HG02588 (cell line): Measurements from ENCODE around the gene EEA1.

Experiments used
- ATAC-seq: cut with Tn5 transposase; IDR thresholded peaks from one replicate; pipeline ENCODE4 v1.9.1; 2021; ENCODE audit warnings: mild to moderate bottlenecking, moderate library complexity; ENCODE audit not compliant: unreplicated experiment

The EEA1 gene

DNA sequence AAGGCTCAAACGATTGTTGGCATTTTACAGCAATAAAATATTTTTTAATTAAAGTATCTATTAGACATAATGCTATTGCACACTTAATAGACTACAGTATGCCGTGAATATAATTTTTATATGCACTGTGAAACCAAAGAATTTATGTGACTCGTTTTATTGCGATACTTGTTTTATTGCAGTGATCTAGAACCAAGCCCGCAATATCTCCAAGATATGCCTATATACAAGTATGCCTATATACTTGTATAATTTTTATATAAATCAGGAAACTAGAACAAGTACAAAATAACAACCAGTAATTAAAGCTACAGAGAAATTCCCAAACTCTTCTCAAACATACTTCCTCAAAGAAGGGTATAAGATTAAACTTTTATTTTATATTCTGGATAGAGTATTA, 31.3 kb downstream of the EEA1 start:
- ATAC-seq: no peak

DNA sequence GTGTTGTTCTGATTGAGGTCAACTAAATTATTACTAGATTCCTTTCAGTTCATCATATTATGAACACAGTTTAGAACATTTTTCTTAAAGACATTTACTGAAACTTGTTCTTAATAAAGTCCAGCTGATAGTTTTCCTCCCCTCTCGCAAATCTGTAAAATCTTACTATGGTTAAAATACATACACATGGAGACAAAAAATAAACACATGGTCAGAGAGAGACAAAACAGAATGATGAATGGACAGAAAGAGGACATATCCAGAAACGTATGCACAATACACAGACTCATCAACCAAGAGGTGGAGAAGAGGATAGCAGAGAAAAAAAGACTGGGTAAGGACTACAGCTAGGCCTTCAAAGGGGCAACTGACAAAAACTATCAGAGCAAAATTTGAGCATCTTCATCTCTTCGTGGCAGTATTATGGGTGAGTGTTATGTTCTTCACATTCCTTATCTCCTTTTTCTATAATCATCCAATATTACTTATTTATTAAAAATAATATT, 38.4 kb downstream of the EEA1 start:
- no peak for ATAC-seq

DNA sequence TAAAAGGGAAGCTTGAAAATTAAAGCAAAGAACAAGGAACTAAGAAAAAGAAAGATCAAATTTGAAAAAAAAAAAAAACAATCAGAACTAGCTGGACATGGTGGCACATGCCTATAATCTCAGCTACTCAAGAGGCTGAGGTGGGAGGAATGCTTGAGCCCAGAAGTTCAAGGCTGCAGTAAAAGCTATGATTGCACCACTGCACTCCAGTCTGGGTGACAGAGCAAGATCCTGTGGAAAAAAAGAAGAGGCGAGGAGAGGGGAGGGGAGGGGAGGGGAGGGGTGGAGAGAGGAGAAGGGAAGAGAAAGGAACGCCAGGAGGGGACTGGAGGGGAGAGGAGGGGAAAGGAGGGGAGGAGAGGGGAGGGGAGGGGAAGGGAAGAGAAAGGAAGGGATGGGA, 43.0 kb downstream of the EEA1 start:
- ATAC-seq: no peak

DNA sequence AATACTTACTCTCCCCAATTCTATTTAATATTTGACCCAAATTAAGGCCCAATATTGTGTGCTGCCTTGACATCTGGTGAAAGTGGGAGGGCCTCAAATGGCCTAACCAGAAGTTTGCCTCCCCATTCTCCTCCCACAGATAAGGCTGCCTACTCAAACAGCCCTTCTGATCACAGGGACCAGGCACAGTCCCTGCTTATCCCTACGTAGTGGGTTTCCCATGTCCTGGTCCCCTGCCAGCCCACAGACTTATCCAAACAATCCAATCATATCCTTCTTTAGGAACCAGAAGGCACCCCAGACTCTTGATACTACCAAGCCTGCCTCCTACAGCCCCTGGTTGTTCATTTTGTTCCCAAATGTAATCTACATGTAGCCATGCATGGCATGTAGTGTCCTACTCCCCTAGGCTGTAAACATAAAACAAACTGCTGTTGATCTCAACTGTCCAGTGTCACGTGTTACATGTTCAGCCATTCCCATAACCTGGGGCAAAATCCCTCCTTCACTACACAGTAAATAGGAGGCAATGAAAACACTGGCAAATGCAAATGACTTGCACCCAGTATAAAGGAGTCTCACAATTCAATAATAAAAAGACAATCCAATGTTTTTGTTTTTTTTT, 49.3 kb downstream of the EEA1 start:
- no peak for ATAC-seq

DNA sequence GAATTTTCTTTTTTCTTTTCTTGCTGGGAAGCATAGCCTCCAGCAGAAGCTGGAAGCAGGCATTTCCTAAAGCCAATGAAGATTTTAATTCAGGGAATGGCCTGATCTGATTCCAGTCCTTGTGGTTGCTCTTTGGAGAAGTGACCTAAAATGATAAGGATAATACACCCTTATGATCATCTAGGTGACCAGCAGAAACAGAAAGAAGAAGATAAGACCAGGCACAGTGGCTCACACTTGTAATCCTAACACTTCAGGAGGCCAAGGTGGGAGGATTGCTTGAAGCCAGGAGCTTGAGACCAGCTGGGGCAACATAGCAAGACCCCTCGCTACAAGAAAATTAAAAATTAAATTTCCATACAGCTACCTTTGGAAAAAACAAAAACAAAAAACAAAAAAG, 51.2 kb downstream of the EEA1 start:
- no peak for ATAC-seq

DNA sequence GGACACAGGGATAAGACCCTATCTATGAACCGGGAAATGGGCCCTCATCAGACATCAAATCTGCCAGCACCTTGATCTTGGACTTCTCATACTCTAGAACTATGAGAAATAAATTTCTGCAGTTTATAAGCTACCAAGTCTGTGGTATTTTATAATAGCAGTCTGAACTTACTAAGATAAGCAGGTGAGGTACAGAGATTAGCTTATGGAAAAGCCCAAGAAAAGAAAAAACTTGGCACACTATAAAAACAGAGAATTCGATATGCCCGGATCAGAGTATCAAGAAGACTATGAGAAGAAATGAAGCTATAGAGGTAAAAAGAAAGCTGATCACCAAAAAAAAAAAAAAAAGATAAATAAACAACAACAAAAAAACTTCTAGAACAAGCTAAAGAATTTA, 52.6 kb downstream of the EEA1 start:
- ATAC-seq: no peak

DNA sequence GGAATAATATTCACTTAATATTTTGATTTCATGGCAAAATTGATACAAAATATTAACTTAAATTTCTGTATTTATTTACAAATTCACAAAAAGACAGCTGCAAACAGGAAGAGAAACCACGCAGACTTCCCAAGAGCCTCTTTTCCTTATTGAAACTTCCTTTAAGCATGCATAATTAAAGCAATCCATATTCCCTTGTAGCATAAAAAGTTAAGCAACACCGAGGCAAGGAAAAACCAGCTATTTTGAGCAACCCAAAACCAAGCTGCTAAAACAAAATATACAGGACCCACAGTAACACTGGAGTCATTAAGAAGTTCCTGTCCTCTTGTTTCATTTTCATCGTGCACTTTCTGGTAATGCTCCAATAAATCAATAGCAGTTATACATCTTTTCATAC, 58.0 kb downstream of the EEA1 start:
- no peak for ATAC-seq

DNA sequence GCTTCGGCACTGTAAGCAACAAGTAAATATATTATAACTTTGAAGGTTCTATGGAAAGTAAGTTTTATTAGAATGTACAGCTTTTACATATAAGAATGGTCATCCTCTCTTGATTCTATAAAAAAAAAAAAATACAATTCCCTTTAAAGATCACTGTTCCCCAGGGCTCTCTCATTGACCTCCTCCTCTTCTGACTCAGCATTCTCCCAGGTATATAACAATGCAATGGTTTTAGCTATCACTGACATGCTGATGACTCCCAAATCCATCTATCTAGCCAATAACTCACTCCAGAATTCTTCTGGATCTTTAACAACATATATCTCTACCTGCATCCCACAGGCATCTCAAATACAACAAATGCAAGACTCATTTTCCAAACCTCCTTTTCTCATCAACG, 62.7 kb downstream of the EEA1 start:
- ATAC-seq: no peak

DNA sequence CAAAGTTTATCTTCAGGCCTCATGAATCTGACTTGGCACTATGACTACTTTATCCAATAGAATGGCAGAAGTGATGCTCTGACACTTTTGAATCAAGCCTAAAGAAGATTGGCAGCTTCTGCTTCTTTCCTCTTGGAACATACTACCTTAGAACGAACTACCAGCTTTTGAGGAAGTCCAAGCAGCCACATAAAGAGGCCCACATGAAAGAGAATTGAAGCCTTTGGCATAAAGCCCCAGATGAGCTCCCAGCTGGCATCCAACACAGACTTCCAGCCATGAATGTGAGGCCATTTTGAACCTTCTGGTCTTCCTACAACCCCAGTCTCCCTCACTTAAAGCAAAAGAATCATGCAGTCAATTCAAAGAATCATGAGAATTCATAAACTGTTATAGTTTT, 65.8 kb downstream of the EEA1 start:
- no peak for ATAC-seq

DNA sequence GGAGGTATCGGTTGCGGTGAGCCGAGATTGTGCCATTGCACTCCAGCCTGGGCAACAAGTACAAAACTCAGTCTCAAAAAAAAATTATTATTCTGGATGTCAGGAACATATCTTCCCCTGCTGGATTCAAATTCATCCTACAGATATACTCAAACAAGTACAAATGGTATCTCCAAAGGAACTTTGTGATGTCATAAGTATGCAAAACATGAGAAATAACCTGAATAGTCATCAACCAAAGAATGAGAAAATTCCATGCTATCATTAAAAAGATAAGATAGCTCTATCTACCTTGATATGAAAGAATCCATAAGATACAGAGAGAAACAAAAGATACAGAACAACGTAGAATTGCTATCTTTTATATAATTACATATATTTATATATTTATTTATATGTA, 67.7 kb downstream of the EEA1 start:
- ATAC-seq: no peak

DNA sequence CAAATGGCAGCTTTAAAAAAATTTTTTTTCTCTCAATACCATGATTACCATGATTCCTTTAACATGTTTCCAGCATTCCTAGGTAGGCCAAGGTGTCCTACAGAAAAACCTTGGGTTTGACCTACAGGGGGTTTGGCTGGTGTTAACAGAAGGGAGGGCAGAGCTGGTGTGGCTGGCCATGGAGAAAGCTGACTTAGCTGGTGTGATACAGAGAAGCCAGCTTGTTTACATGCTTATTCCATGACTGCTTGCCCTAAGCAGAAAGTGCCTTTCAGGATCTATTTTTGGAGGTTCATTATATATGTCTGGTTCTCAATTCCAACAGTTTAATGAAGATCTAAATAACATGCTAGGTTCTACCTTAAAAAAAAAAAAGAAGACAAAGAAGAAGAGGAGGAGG, 68.6 kb downstream of the EEA1 start:
- no peak for ATAC-seq

DNA sequence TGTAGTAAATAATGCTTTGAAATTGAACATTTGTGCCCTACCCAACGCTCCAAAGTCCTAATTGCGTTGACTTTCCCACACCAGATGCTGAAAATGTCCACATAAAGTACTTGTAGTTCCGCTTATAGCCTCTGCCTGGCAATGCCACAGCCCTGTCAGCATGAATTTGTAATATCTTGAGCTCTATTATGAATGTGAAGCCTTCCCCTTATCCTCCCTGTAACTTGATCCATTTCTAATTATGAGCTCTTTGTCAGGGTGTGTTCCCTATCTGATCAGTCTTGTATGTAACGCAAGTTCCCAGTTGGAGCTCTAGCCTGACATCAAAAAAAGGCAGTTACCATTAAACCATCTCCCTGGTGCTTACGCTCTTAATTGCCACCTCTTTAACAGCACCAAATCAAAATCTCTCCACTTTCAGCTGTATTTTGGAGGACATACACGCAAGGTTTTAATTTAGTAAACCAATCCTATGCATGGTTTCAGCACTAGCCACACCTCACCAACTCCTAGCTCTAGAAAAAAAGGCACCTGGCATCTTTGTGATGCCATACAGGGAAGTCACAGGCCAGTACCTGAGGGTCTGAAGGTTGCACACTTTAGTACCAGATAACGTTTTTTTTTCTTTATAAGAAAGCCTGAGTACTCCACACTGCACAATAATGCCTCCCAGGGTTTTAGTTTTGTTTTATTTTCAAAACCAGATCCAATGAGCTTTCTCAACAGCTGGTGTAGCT, 69.3 kb downstream of the EEA1 start:
- ATAC-seq: no peak

DNA sequence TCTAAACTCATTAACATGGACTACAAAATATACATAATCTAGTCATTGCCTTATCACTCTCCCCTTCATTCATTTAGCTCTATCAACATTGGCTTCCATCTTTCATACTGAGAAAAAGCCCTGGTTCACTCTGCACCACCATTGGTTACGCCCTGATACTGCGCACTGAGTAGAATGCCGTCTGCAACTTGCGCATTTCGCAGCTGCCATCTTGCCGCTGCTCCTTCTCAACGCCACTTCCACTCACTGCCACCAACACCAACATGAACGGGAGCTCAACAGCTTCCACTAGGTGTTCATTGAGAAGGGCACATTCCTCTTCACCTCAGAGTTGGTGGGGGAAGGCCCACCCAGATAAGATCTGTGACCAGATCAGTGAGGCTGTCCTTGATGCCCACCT, 71.3 kb downstream of the EEA1 start:
- ATAC-seq: no peak

DNA sequence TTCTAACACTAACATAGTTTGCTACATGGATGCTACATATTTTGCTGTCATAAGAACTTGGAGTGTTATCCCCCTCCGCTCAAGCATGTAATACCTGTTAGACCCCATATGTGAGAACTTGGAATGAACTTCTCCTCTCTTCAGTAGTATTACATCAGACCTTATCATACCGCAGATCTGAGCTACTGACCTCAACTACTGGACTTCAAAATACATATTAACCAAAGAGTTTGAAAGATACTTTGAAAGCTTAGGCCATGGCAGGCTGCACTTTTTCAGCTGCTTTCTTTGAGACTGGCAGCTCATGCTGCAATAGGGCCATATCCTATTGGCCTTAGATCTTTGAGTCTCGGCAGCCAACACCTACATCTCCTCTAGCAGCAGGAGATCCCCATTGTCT, 74.8 kb downstream of the EEA1 start:
- ATAC-seq: no peak

DNA sequence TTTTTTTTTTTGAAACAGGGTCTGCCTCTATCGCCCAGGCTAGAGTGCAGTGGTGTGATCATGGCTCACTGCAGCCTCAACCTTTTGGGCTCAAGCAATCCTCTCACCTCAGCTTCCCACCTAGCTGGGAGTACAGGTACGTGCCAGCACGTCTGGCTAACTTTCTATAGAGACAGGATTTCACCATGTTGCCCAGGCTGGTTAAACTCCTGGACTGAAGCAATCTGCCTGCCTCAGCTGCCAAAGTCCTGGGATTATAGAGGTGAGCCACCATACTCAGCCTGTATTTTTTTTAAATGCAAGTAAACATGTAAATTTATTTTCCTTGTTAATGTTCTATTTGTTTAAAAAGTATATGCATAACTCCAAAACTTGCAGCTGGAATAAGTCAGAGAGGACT, 80.4 kb downstream of the EEA1 start:
- ATAC-seq: no peak

DNA sequence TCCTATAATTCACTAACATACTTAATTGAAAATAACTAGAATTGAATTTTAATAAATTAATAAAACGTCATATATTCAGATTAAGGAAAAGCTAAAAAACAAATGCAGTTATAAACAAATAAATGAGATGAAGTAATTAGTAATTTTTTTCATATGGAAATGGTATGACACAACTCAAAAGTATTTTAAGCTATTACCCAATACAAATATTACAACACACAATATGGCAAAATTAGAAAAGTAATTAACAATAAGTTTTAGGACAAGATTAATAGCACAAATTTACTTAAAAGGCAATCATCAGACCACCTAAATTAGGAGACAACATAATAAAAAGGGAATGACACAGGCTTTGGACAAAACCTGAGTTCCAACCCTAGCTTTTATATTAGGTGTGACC, 81.7 kb downstream of the EEA1 start:
- no peak for ATAC-seq

DNA sequence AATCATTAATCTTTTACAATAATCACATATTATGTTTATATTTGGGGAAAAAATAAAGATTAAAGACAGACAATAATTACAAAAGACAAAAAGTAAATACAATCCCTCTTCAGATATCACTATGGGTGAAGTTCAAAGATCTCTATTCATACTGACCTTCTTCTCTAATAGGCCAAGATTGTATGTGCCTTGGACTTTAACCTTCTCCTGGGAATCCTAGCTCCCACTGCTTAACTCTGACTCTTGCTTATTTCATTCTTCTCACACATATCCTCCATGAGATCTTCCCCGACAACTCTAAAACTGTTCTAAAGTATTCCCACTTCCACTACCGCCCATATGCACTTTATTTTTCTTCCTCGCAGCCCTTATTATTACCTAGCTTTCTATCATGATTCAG, 83.8 kb downstream of the EEA1 start:
- ATAC-seq: no peak

DNA sequence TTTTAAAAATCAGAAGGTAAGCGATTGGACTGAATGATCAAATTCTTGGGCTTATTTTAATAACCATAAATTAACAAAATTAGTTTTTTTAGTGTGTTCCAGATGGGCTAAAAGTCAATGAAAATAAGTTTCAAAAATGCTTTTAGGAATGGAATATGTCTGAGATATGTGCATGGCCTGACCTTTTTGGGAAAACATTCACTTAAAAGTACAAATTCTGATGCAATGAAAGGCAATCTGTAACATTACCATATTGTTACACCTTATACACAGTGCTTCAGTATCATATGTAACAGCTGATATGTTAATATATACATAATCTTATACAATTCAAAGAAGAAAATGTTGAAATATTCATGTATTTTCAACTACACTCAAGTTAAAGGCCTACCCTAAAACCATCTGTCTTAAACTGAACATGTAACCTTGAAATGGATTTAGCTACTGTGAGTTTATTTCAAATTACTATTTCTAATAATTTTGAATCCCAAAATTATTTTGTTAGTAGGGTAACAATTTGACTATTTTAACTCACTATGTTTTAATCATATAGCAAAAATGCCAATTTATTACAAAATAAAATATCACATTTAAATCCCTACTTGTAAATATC, 84.8 kb downstream of the EEA1 start:
- no peak for ATAC-seq

DNA sequence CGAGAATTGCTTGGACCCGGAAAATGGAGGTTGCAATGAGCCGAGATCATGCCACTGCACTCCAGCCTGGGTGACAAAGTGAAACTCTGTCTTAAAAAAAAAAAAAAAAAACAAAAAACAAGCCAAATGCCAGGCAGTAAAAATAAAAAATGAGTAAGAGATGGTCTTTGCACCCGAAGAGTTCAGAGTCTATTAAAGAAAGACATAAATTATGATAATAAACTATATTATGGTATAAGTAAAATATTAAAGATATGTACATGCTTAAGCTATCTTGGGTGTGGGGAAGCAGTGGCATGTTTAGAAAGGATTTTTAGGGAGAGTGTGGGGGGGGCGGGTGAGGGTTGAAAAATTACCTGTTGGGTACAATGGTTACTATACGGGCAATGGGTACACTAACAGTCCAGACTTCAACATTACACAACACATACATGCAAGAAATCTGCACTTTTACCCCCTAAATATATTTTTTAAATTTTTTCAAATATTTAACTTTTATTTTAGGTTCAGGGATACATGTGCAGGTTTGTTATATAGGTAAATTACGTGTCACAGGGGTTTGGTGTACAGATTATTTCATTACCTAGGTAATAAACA, 99.3 kb downstream of the EEA1 start:
- ATAC-seq: no peak

DNA sequence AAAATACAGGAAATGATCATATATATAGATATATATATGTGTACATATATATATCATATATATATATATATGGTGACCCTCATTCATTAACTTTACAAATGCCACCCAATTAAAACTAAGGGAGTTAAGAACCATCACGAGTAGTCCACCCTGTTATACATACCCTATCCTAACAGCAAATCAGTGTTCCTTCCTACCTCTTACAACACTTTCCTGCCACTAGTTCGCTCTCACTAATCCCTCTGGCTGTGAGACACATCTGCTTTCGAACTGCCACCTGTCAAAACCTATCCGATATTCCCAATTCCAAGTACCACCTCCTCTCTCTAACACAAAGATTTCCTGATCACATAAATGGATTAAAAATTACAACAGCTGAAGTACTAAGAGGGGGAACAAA, 100.5 kb downstream of the EEA1 start:
- no peak for ATAC-seq

DNA sequence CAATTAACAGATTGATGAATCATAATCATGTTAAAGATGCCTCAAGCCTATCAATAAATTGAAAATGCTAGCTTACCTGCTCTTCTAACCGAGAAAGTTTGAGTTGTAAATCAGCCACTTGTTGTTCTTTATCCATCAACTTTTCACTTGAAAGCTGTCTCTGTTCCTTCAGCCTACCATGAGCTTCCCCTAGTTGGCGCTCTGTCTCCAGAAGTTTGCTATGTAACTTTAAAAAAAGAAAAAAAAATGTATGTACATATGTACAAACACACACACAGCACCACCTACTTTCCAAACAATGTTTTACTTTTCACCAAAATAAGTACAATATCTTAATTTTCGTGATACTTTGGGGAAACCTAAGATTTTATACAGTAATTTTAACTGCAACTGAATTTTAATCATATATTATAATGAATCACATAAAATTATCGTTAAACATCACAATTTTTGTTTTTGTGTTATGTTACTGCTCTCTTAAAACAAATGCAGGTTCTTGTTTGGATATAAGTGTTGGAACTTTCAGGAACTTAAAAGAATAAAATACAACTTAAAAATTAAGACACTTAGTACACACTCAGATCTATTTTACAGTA, 101.2 kb downstream of the EEA1 start:
- no peak for ATAC-seq

DNA sequence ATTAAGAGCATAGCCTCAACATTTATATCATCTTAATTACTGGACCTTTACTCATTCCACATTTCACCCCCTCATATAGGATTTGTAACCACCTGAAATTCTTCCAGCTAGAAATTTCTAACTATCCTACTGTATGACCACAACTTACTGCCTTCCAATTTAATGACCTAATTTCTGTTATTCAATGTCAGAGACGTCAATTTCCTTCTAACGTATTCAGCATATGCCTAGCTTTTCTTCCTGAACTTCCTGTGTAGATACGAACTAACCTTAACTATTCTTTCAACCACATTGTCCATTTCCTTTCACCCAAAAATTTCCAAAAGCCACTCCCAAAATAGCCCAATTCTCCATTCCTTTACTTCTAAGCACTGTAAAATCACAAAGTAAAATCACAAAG, 108.0 kb downstream of the EEA1 start:
- ATAC-seq: no peak
